Hepatocyte (in vitro differentiated cells): ENCODE measurements around the gene CTNND2.

Experiments
- CTCF ChIP-seq: fragments of 200-600 bp; sonication (generic); IDR thresholded peaks from 2 replicates; pipeline ENCODE4 v1.5.1; 2016; ENCODE audit warnings: antibody characterized with exemption, mild to moderate bottlenecking; ENCODE audit not compliant: poor library complexity
- EZH2 ChIP-seq: fragments of 200-600 bp; sonication (generic); IDR thresholded peaks from 2 replicates; pipeline ENCODE4 v1.6.1; 2016; ENCODE audit warnings: antibody characterized with exemption, mild to moderate bottlenecking, borderline replicate concordance
- EZH2phosphoT487 ChIP-seq: fragments of 200-600 bp; sonication (generic); IDR thresholded peaks from one replicate; pipeline ENCODE4 v1.6.1; 2018; ENCODE audit warnings: antibody characterized with exemption, mild to moderate bottlenecking, low read depth, moderate library complexity; ENCODE audit not compliant: unreplicated experiment, severe bottlenecking

DNA sequence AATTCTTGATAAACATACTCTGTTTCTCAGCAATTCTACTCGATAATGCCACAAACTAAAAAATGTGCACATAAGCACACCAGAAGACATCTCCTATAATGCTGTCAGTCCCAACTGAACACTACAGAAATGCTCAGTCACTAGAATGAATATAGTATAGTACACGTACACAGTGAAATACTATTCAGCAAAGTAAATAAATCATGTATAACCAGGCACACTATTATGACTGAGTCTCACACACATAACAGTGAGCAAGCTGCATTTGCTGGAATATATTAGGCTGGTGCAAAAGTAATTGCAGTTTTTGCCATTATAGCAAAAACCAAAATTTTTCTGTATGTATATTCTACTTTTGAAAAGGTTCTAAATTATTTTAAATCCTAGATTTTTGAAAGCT, 310.2 kb downstream of the CTNND2 start:
- TF ChIP-seq EZH2phosphoT487 (no peak), CTCF (no peak), EZH2 (no peak)
